ENCODE results near the gene TBCD. TPM values are rescaled to one million over a fixed set of nuclear protein-coding genes. Genes with fewer than 3 reads are reported as not detected.

Gene TBCD
- total RNA-seq, 4 donors from 2014 or later: 49.7 to 119 (median 71.5) TPM

DNA sequence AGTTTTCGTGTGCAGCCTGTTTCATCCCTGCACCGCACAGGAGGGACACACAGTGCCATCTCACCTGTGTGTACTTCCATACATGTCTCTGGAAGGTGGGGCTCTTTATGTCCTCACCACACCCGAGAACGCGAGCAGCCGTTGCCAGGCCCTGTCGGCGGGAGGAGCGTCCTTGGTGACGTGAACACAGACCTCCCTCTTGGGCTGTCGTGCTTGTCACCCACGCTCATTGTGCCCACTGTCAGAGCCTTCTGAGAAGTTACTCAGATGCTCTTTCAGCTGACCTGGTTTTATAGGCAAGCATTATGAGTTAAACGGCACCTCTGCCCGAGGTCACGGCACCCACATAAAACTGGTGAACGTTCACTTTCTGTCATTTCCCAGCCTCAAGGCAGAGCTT, 47.7 kb downstream of the TBCD start:
- Histone ChIP-seq H3K27me3 (no peaks in the 10 kb centered on the region), H3K4me1 (peaks cover 16% of the 10 kb centered on the region), H3K27ac (no peak overlapping the region), H3K4me3 (no peak overlapping the region), H3K36me3 (peaks cover 27% of the 10 kb centered on the region), H3K9me3 (no peaks in the 10 kb centered on the region)
- 66% methylated on average over 15 of the region's 16 CpGs for WGBS
- TF ChIP-seq CTCF (IDR thresholded peaks at IDR 0.05) (no peak), POLR2A (IDR thresholded peaks at IDR 0.05) (no peak), POLR2AphosphoS5 (IDR thresholded peaks at IDR 0.05) (no peak)
- DNase-seq (ENCODE audit: low spot score in 2 of 2): no peak

DNA sequence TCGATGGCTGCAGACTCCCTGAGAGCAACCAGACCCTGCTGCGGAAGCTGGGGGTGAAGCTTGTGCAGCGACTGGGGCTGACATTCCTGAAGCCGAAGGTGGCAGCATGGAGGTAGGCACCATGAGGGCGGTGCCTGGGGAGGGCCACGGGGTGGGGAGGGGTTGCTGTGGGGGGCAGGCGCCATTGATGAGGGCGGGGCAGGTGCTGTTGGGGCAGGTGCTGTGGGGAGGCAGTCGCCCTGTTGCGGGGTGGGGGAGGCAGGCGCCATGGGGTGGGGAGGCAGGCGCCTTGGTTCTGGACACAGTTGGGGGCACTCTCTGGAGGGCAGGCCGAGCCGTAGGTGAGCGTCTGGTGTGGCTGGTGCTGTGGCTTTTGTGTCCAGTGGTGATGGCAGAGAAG, 49.0 kb downstream of the TBCD start:
- H3K4me3 ChIP-seq: no peak overlapping the region
- WGBS: 95% methylated on average over 15 of the region's 15 CpGs
- no peaks in the 10 kb centered on the region for H3K27me3 ChIP-seq
- no peak overlapping the region for H3K27ac ChIP-seq
- DNase-seq (ENCODE audit: low spot score in 2 of 2): no peak
- H3K36me3 ChIP-seq: peaks cover 28% of the 10 kb centered on the region
- H3K9me3 ChIP-seq: no peaks in the 10 kb centered on the region
- H3K4me1 ChIP-seq: peaks cover 13% of the 10 kb centered on the region
- TF ChIP-seq POLR2A (IDR thresholded peaks at IDR 0.05) (no peak), EP300 (IDR thresholded peaks at IDR 0.05) (no peak), CTCF (IDR thresholded peaks at IDR 0.05) (no peak), POLR2AphosphoS5 (IDR thresholded peaks at IDR 0.05) (no peak)

GRCh38 chr17:82801377-82801970, 49.6 kb downstream of the TBCD start:
- Histone ChIP-seq H3K4me3 (no peak overlapping the region), H3K36me3 (peaks cover 31% of the 10 kb centered on the region), H3K27ac (no peak overlapping the region), H3K9me3 (no peaks in the 10 kb centered on the region), H3K27me3 (no peaks in the 10 kb centered on the region), H3K4me1 (peaks cover 10% of the 10 kb centered on the region)
- TF ChIP-seq POLR2AphosphoS5 (IDR thresholded peaks at IDR 0.05) (no peak), CTCF (IDR thresholded peaks at IDR 0.05) (no peak), POLR2A (IDR thresholded peaks at IDR 0.05) (no peak), EP300 (IDR thresholded peaks at IDR 0.05) (no peak)
- DNase-seq (ENCODE audit: low spot score in 2 of 2): no peak
- 93% methylated on average over 63 of the region's 63 CpGs for WGBS

DNA sequence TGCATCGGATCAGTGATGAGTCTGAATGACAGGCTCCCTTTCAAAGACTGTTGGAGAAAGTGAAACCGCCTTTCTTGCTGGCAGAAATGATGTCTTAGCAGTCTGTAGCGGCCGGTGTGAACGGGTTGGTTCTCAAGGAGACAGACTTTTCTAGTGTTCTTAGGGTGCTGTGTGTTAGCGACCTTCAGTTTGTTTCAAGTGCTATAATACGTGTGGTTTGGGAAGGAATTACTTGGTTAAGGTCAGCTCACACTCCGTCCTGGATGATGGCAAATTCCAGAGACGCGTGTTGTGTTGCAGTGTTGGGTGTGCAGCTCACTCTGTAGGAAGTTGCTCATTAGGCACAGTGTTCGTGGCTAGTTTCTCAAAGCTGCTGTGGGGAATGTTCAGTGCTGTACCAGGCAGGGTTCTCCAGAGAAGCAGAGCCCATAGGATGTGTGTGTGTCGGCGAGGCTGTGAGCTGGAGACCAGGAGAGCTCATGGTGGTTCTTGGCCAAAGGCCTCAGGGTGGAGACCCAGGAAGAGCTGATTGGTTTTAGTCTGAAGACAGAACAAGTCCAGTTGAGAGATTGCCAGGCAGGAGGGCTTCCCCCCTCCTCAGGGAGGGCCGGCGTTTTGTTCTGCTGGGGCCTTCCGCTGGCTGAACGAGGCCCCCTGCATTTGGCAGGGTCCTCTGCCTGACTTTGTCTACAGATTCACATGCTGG, 50.4 kb downstream of the TBCD start:
- no peak overlapping the region for H3K27ac ChIP-seq
- no peaks in the 10 kb centered on the region for H3K27me3 ChIP-seq
- H3K36me3 ChIP-seq: peaks cover 39% of the 10 kb centered on the region
- WGBS: 90% methylated on average over 17 of the region's 17 CpGs
- no peak for DNase-seq (ENCODE audit: low spot score in 2 of 2)
- H3K4me3 ChIP-seq: no peak overlapping the region
- H3K4me1 ChIP-seq: peaks cover 16% of the 10 kb centered on the region
- no peak for TF ChIP-seq POLR2AphosphoS5 (IDR thresholded peaks at IDR 0.05)
- TF ChIP-seq POLR2A (IDR thresholded peaks at IDR 0.05): no peak
- TF ChIP-seq EP300 (IDR thresholded peaks at IDR 0.05): no peak
- no peak for TF ChIP-seq CTCF (IDR thresholded peaks at IDR 0.05)
- H3K9me3 ChIP-seq: no peaks in the 10 kb centered on the region

GRCh38 chr17:82803185-82803584, 51.3 kb downstream of the TBCD start:
- Histone ChIP-seq H3K4me3 (no peak overlapping the region), H3K27ac (no peak overlapping the region), H3K4me1 (peaks cover 16% of the 10 kb centered on the region), H3K36me3 (peaks cover 47% of the 10 kb centered on the region), H3K9me3 (no peaks in the 10 kb centered on the region), H3K27me3 (no peaks in the 10 kb centered on the region)
- WGBS: 92% methylated on average over 9 of the region's 9 CpGs
- no peak for DNase-seq (ENCODE audit: low spot score in 2 of 2)
- TF ChIP-seq CTCF (IDR thresholded peaks at IDR 0.05): no peak
- TF ChIP-seq EP300 (IDR thresholded peaks at IDR 0.05): no peak
- no peak for TF ChIP-seq POLR2A (IDR thresholded peaks at IDR 0.05)
- no peak for TF ChIP-seq POLR2AphosphoS5 (IDR thresholded peaks at IDR 0.05)
